Gastroesophageal sphincter (tissue), 4 donors: ENCODE results near the gene ACSF3. TPM values are rescaled to one million over a fixed set of nuclear protein-coding genes. Genes with fewer than 3 reads are reported as not detected.
A peak's percentile ranks its signal among the peaks of the same experiment; 100 is the strongest.

ENCODE experiments used
- ATAC-seq: fragments of 150-250 bp; one replicate; pipeline ENCODE4 v1.9.1; 2016; ENCODE audit warnings: mild to moderate bottlenecking, moderate library complexity
- H3K27ac ChIP-seq, 4 donors: fragments of 200-600 bp; sonication (generic) in 3 of 4; 1 replicate in 3 of 4; 2 replicates in 1 of 4; pipeline ENCODE4 v1.5.1; 2016 to 2019
- H3K27me3 ChIP-seq: fragments of 200-600 bp; sonication (generic); one replicate; pipeline ENCODE4 v1.5.1; 2019
- H3K36me3 ChIP-seq, 2 donors: fragments of 200-600 bp; sonication (generic); one replicate each; pipeline ENCODE4 v1.5.1; 2019; ENCODE audit warnings: control low read depth in 1 of 2
- H3K4me1 ChIP-seq, 3 donors: fragments of 200-600 bp; sonication (generic); 1 replicate in 2 of 3; 2 replicates in 1 of 3; pipeline ENCODE4 v1.5.1; 2016 to 2019; ENCODE audit warnings: control low read depth in 2 of 3
- H3K4me3 ChIP-seq, 2 donors: fragments of 200-600 bp; sonication (generic); one replicate each; pipeline ENCODE4 v1.5.1; 2019; ENCODE audit warnings: mild to moderate bottlenecking in 1 of 2, moderate library complexity in 1 of 2
- H3K9me3 ChIP-seq, 3 donors: fragments of 200-600 bp; sonication (generic); one replicate each; pipeline ENCODE4 v1.5.1; 2017 to 2019; ENCODE audit warnings: control low read depth in 2 of 3
- CTCF ChIP-seq, 4 experiments: fragments of 200-600 bp in 2 of 4; fragments of 450-650 bp in 2 of 4; sonication (generic) in 1 of 4; IDR thresholded peaks; one replicate each; pipeline ENCODE4 v1.5.1; 2017 to 2019; ENCODE audit warnings: antibody characterized with exemption in 4 of 4, mild to moderate bottlenecking in 2 of 4, moderate library complexity in 2 of 4
- EP300 ChIP-seq: sonication (generic); formaldehyde crosslinking; IDR thresholded peaks from one replicate; pipeline ENCODE4 v1.6.1; 2017; ENCODE audit warnings: antibody characterized with exemption, mild to moderate bottlenecking
- POLR2A ChIP-seq, 2 donors: fragments of 450-650 bp; IDR thresholded peaks; one replicate each; pipeline ENCODE4 v1.6.1; 2017; ENCODE audit warnings: antibody characterized with exemption in 2 of 2, mild to moderate bottlenecking in 2 of 2, moderate library complexity in 1 of 2
- POLR2AphosphoS5 ChIP-seq: sonication (generic); formaldehyde crosslinking; IDR thresholded peaks from one replicate; pipeline ENCODE4 v1.6.1; 2017; ENCODE audit warnings: antibody characterized with exemption
- WGBS, 2 donors: methylation state at CpG; one replicate each; pipeline ENCODE4 v1.1.5; 2018; ENCODE audit warnings: low coverage in 1 of 2; 5-methylcytosine and 5-hydroxymethylcytosine counted together
- total RNA-seq, 4 donors: library from RNA; depleted of rRNA; stranded (reverse); fragments of >200 nt; gene quantifications; one replicate each; pipeline ENCODE4 v1.1.0, GENCODE V29; 2016

The ACSF3 gene
- total RNA-seq, 4 donors from 2014 or later: 14.5 to 33.8 (median 28.8) TPM

- H3K9me3 ChIP-seq: peaks cover 0 to 9% (median 0%) of the 10 kb centered on the region in 3 donors
- TF ChIP-seq POLR2AphosphoS5: no peak
- TF ChIP-seq POLR2A (IDR thresholded peaks at IDR 0.05): no peak
- no peak for TF ChIP-seq CTCF (IDR thresholded peaks at IDR 0.05)
- TF ChIP-seq EP300: no peak
- 60% methylated on average over 1 of the region's 22 CpGs; no CpG with 5 or more reads in 1 of the 2 donors for WGBS, 2 donors
- no peak for ATAC-seq
- H3K4me3 ChIP-seq: no peak overlapping the region
- H3K27me3 ChIP-seq: peaks cover 76% of the 10 kb centered on the region
- H3K36me3 ChIP-seq: no peaks in the 10 kb centered on the region
- H3K4me1 ChIP-seq: peaks cover 0 to 23% (median 12%) of the 10 kb centered on the region in 3 donors
- no peak overlapping the region for H3K27ac ChIP-seq
Measured at GRCh38 chr16:89199241-89200123, 105.8 kb downstream of the ACSF3 start.

GRCh38 chr16:89200124-89200849 lies 106.6 kb downstream of the ACSF3 start, which contains the start of gene SLC22A31:
Gene SLC22A31, minus strand, starts transcription at chr16:89200537. Its CDS starts 36 bp downstream, at chr16:89200501.
- peaks cover 84% of the 10 kb centered on the region for H3K27me3 ChIP-seq
- peaks cover 0 to 9% (median 0%) of the 10 kb centered on the region in 3 donors for H3K9me3 ChIP-seq
- no peak for ATAC-seq
- peaks cover 0 to 23% (median 12%) of the 10 kb centered on the region in 3 donors for H3K4me1 ChIP-seq
- H3K4me3 ChIP-seq: peak within 1 kb of the TSS in 1 of 2 donors; percentile 44
- no peak within 1 kb of the TSS for H3K27ac ChIP-seq
- 9 to 14% methylated on average over 6 to 7 of the region's 28 CpGs for WGBS, 2 donors
- no peaks in the 10 kb centered on the region for H3K36me3 ChIP-seq
- no peak for TF ChIP-seq CTCF (IDR thresholded peaks at IDR 0.05)
- no peak for TF ChIP-seq EP300
- TF ChIP-seq POLR2A (IDR thresholded peaks at IDR 0.05): no peak
- no peak for TF ChIP-seq POLR2AphosphoS5

GRCh38 chr16:89200850-89201411 lies 107.3 kb downstream of the ACSF3 start:
- H3K9me3 ChIP-seq: peaks cover 0 to 9% (median 0%) of the 10 kb centered on the region in 3 donors
- peaks cover 0 to 23% (median 12%) of the 10 kb centered on the region in 3 donors for H3K4me1 ChIP-seq
- peaks cover 90% of the 10 kb centered on the region for H3K27me3 ChIP-seq
- TF ChIP-seq POLR2A (IDR thresholded peaks at IDR 0.05) (no peak), POLR2AphosphoS5 (no peak), EP300 (no peak), CTCF (IDR thresholded peaks at IDR 0.05) (no peak)
- H3K27ac ChIP-seq: no peak overlapping the region
- 0% methylated on average over 3 of the region's 58 CpGs; no CpG with 5 or more reads in 1 of the 2 donors for WGBS, 2 donors
- H3K36me3 ChIP-seq: no peaks in the 10 kb centered on the region
- peak; percentile 8 for ATAC-seq
- peak overlapping the region in 1 of 2 donors; percentile 44 for H3K4me3 ChIP-seq

GRCh38 chr16:89201439-89202377 lies 108.1 kb downstream of the ACSF3 start:
- H3K4me1 ChIP-seq: peaks cover 0 to 23% (median 12%) of the 10 kb centered on the region in 3 donors
- H3K9me3 ChIP-seq: peaks cover 0 to 9% (median 0%) of the 10 kb centered on the region in 3 donors
- H3K4me3 ChIP-seq: peak overlapping the region in 1 of 2 donors; percentile 44
- H3K27ac ChIP-seq: no peak overlapping the region
- peaks cover 98% of the 10 kb centered on the region for H3K27me3 ChIP-seq
- no peak for TF ChIP-seq POLR2AphosphoS5
- TF ChIP-seq EP300: no peak
- no peak for TF ChIP-seq CTCF (IDR thresholded peaks at IDR 0.05)
- no peak for TF ChIP-seq POLR2A (IDR thresholded peaks at IDR 0.05)
- peak; percentile 62 for ATAC-seq
- WGBS, 2 donors: 5% methylated on average over 13 of the region's 111 CpGs; no CpG with 5 or more reads in 1 of the 2 donors
- H3K36me3 ChIP-seq: no peaks in the 10 kb centered on the region
